ENCODE data around the gene CLDN7. TPM values are rescaled to one million over a fixed set of nuclear protein-coding genes. Genes with fewer than 3 reads are reported as not detected.

The CLDN7 gene
- total RNA-seq, 1 donor from 2014 or later = 10.5 TPM

DNA sequence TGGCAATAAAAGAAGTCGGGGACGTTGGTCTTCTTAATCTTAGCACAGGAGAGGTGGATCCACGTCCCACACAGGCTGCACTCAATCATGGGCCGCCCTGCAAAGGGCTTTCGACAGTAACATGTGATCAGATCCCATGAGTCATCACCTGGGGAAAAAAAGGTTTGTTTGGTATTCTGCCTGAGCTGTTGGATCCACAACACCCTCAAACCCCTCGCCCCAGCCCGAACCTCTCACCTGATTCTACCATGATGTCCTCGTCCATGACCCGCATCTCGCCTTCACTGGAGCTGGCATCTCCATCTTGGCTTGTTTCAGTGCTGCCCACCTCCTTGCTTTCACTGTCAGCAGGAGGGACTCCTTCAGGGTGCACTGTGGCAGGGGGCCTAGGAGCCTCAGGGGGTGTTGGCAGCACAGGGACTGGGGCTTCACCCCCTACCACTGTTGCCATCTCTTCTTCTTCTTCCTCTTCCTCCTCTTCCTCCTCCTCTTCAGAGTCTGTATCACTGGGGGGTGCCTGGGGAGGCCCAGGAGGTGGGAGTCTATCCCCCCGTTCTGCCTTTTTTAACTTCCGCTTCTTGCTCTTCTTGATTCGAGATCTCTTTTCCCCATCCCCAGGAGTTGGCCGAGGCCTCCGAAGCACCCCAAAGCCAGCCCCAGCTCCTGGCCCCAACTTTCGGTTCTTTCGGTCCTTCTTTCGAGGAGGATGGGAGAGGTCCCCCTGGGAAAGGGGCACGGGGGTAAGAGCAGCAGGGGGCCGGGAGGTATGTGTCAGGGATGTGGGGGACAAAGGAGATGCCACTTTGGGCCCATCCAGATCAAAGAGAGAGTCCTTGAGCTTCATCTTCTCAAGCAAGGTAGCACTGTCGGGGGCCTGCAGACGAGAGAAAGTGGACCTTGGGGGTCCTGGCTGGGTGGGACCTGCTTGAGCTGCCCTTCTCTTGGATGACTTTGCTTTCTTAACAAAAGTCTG, 26.3 kb downstream of the CLDN7 start:
- DNase-seq (ENCODE audit: low read depth) (peak; percentile 40), FAIRE-seq (no peak)
- Histone ChIP-seq H3K4me2 (ENCODE audit: low read length) (peak overlapping the region; percentile 91), H3K4me3 (ENCODE audit: insufficient read depth, low read depth, low read length) (no peak overlapping the region), H3K9me3 (ENCODE audit: insufficient read depth, low read depth, low read length) (no peaks in the 10 kb centered on the region), H3K36me3 (ENCODE audit: insufficient read depth, low read length) (peaks cover 30% of the 10 kb centered on the region), H3K79me2 (ENCODE audit: insufficient read depth, low read length) (peaks cover 90% of the 10 kb centered on the region), H3K27ac (ENCODE audit: low read depth, low read length) (peak overlapping the region; percentile 24), H3K27me3 (ENCODE audit: insufficient read depth, low read length) (no peaks in the 10 kb centered on the region), H3K4me1 (ENCODE audit: insufficient read depth, low read length) (peaks cover 46% of the 10 kb centered on the region), H2AFZ (ENCODE audit: low read depth, low read length) (no peak overlapping the region), H4K20me1 (ENCODE audit: insufficient read depth, low read length) (peaks cover 47% of the 10 kb centered on the region), H3K9ac (ENCODE audit: low read length) (peak overlapping the region; percentile 96)
- TF ChIP-seq CTCF (IDR thresholded peaks at IDR 0.05; ENCODE audit: insufficient read depth, low read depth, low read length) = no peak
- no peak for TF ChIP-seq EZH2 (IDR thresholded peaks at IDR 0.05; ENCODE audit: insufficient read depth, low read length)
- Mint-ChIP-seq H3K27ac (ENCODE audit: unreplicated experiment) (peak overlapping the region; percentile 69), H3K4me1 (ENCODE audit: low read depth, unreplicated experiment) (peaks cover 47% of the 10 kb centered on the region), H3K9me3 (ENCODE audit: unreplicated experiment) (no peaks in the 10 kb centered on the region), H3K27me3 (ENCODE audit: low read depth, unreplicated experiment) (no peaks in the 10 kb centered on the region), H3K36me3 (ENCODE audit: low read depth, unreplicated experiment) (peaks cover 21% of the 10 kb centered on the region), H3K4me3 (ENCODE audit: unreplicated experiment) (peak overlapping the region; percentile 85)

DNA sequence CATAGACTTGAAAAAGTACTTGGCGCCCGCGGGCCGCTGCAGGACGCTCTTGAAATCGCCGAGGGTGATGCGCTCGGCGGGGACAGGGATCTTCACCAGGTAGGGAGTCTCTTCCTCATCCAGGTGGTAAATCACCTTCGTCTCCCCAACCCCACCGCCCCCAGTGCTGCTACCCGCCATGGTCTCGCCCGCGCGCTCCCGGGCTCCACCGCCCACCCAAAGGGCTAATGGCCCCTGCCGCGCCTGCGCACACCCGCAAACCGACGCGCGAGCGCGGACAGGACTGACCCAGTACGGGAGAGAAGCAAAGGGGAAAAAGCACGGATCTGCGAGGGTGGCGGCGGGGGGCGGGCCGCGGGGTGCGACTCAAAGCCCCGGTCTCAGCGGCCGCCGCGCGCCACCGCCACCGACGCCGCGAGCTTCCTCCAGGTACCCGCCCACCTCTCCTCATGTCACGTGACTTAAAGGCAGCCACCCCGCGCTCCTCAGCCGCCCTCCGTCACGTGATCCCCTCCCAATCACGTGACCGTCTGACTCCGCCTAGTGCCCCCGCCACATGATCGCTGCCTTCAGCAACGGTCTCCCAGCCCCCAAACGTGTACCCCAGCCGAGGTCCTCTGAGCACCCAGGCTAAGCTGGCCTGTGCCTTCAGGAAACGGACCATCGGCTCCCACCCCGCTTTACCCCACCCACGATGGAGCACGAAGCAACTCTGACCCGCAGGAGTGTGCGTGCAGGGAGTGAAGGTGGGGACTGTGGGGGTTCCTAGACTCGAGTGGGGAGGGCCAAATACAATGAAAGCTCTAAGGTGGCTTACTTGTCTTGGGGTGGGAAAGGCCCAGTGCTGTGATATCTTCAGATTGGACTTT, 28.0 kb downstream of the CLDN7 start, which contains the start of gene DVL2:
DVL2 (minus strand) TSS at position 435 of the 869 bp plus-strand sequence; CDS start at position 180, 255 bp downstream.
- peak within 1 kb of the TSS; percentile 92 for H3K9ac ChIP-seq (ENCODE audit: low read length)
- H3K4me3 ChIP-seq (ENCODE audit: insufficient read depth, low read depth, low read length) = peak within 1 kb of the TSS; percentile 79
- H3K4me3 Mint-ChIP-seq (ENCODE audit: unreplicated experiment) = peak within 1 kb of the TSS; percentile 95
- H3K9me3 ChIP-seq (ENCODE audit: insufficient read depth, low read depth, low read length) = no peaks in the 10 kb centered on the region
- H4K20me1 ChIP-seq (ENCODE audit: insufficient read depth, low read length) = peaks cover 57% of the 10 kb centered on the region
- no peaks in the 10 kb centered on the region for H3K27me3 Mint-ChIP-seq (ENCODE audit: low read depth, unreplicated experiment)
- peaks cover 21% of the 10 kb centered on the region for H3K36me3 Mint-ChIP-seq (ENCODE audit: low read depth, unreplicated experiment)
- peak within 1 kb of the TSS; percentile 96 for H3K27ac Mint-ChIP-seq (ENCODE audit: unreplicated experiment)
- no peak for TF ChIP-seq EZH2 (IDR thresholded peaks at IDR 0.05; ENCODE audit: insufficient read depth, low read length)
- no peak for TF ChIP-seq CTCF (IDR thresholded peaks at IDR 0.05; ENCODE audit: insufficient read depth, low read depth, low read length)
- no peaks in the 10 kb centered on the region for H3K27me3 ChIP-seq (ENCODE audit: insufficient read depth, low read length)
- H3K4me2 ChIP-seq (ENCODE audit: low read length) = peak within 1 kb of the TSS; percentile 91
- peaks cover 93% of the 10 kb centered on the region for H3K79me2 ChIP-seq (ENCODE audit: insufficient read depth, low read length)
- peak within 1 kb of the TSS; percentile 76 for H3K27ac ChIP-seq (ENCODE audit: low read depth, low read length)
- H3K4me1 Mint-ChIP-seq (ENCODE audit: low read depth, unreplicated experiment) = peaks cover 38% of the 10 kb centered on the region
- DNase-seq (ENCODE audit: low read depth) (peak; percentile 83), FAIRE-seq (no peak)
- peaks cover 1% of the 10 kb centered on the region for H3K9me3 Mint-ChIP-seq (ENCODE audit: unreplicated experiment)
- H3K36me3 ChIP-seq (ENCODE audit: insufficient read depth, low read length) = peaks cover 20% of the 10 kb centered on the region
- H2AFZ ChIP-seq (ENCODE audit: low read depth, low read length) = no peak within 1 kb of the TSS
- peaks cover 33% of the 10 kb centered on the region for H3K4me1 ChIP-seq (ENCODE audit: insufficient read depth, low read length)
